ENCODE data around the gene RCN2.

- no peak for TF ChIP-seq POLR2A (IDR thresholded peaks at IDR 0.05; ENCODE audit: low read depth, low read length)
- TF ChIP-seq POLR2AphosphoS5 (IDR thresholded peaks at IDR 0.05; ENCODE audit: low read depth, low read length) = no peak
These were observed 30.9 kb downstream of the RCN2 start for GRCh38 chr15:76962337-76963013.

All from GM12892 (cell line).